ENCODE data around the gene TUT7.
"Not testable (repeated sequence)": the region's sequence is repeated elsewhere in the genome, so short reads cannot be mapped to it uniquely, and the experiment has no call there.

Gene TUT7

GRCh38 chr9:86354011-86354817 lies at the start of gene TUT7:
TUT7 (minus strand) TSS chr9:86354410; CDS start chr9:86353199, 1,211 bp downstream.
- DNase-seq (ENCODE audit: low read depth in 2 of 2): peak; percentile 89 to 96

- no peak for DNase-seq (ENCODE audit: low read depth in 2 of 2)
These were observed 48.4 kb upstream of the TUT7 start for GRCh38 chr9:86402591-86402990.

- DNase-seq (ENCODE audit: low read depth in 2 of 2): no peak
These were observed 42.2 kb upstream of the TUT7 start for GRCh38 chr9:86396412-86396811.

- DNase-seq (ENCODE audit: low read depth in 2 of 2): not testable (repeated sequence)
These were observed 36.0 kb upstream of the TUT7 start for GRCh38 chr9:86390184-86390583.

GRCh38 chr9:86389628-86390027 lies 35.4 kb upstream of the TUT7 start:
- DNase-seq (ENCODE audit: low read depth in 2 of 2): no peak

- no peak for DNase-seq (ENCODE audit: low read depth in 2 of 2)
These were observed 33.2 kb upstream of the TUT7 start for GRCh38 chr9:86387376-86387775.

- DNase-seq (ENCODE audit: low read depth in 2 of 2): not testable (repeated sequence)
These were observed 28.8 kb upstream of the TUT7 start for GRCh38 chr9:86383000-86383399.

- no peak for DNase-seq (ENCODE audit: low read depth in 2 of 2)
These were observed 21.8 kb upstream of the TUT7 start for GRCh38 chr9:86376016-86376415.

- no peak for DNase-seq (ENCODE audit: low read depth in 2 of 2)
These were observed 15.6 kb upstream of the TUT7 start for GRCh38 chr9:86369810-86370209.

- DNase-seq (ENCODE audit: low read depth in 2 of 2): no peak
These were observed 14.8 kb upstream of the TUT7 start for GRCh38 chr9:86368871-86369521.

- DNase-seq (ENCODE audit: low read depth in 2 of 2): no peak
These were observed 7.0 kb upstream of the TUT7 start for GRCh38 chr9:86361176-86361575.

GRCh38 chr9:86359151-86359879 lies 5.1 kb upstream of the TUT7 start:
- no peak for DNase-seq (ENCODE audit: low read depth in 2 of 2)

- no peak for DNase-seq (ENCODE audit: low read depth in 2 of 2)
These were observed 3.0 kb upstream of the TUT7 start for GRCh38 chr9:86356871-86357866.

GRCh38 chr9:86355814-86356213 lies 1.6 kb upstream of the TUT7 start:
- no peak for DNase-seq (ENCODE audit: low read depth in 2 of 2)

- DNase-seq (ENCODE audit: low read depth in 2 of 2): no peak
These were observed 654 bp upstream of the TUT7 start for GRCh38 chr9:86354818-86355309.

GRCh38 chr9:86353655-86354010 lies 577 bp downstream of the TUT7 start:
- DNase-seq (ENCODE audit: low read depth in 2 of 2): no peak

GRCh38 chr9:86352440-86353077 lies 1.7 kb downstream of the TUT7 start:
- peak in 1 of 2 donors; percentile 9 for DNase-seq (ENCODE audit: low read depth in 2 of 2)

- DNase-seq (ENCODE audit: low read depth in 2 of 2): no peak
These were observed 2.3 kb downstream of the TUT7 start for GRCh38 chr9:86351880-86352279.

GRCh38 chr9:86350006-86350760 lies 4.0 kb downstream of the TUT7 start:
- no peak for DNase-seq (ENCODE audit: low read depth in 2 of 2)

- DNase-seq (ENCODE audit: low read depth in 2 of 2): no peak
These were observed 4.9 kb downstream of the TUT7 start for GRCh38 chr9:86349271-86349670.
